ENCODE data around the gene MEGF11. TPM values are rescaled to one million over a fixed set of nuclear protein-coding genes. Genes with fewer than 3 reads are reported as not detected.

Gene MEGF11
- polyA plus RNA-seq, 1 of the 3 experiments (the other 2 are of a cell fraction), result not detected

GRCh38 chr15:66293419-66294156, 40.0 kb upstream of the MEGF11 start, which contains the start of gene DIS3L (continued):
- TF ChIP-seq RAD21 (IDR thresholded peaks at IDR 0.05; ENCODE audit: low read length) (no peak), RXRA (IDR thresholded peaks at IDR 0.05; ENCODE audit: borderline replicate concordance, low read depth) (no peak), GATA2 (CRISPR knock-in tag; IDR thresholded peaks at IDR 0.05) (no peak), TAF1 (IDR thresholded peaks at IDR 0.05; ENCODE audit: borderline replicate concordance, low read depth, low read length) (0 out of 2 replicates have a peak, but pooled peaks have one; percentile 53), GABPA (IDR thresholded peaks at IDR 0.05; ENCODE audit: low read depth) (no peak), SMC3 (IDR thresholded peaks at IDR 0.05; ENCODE audit: low read depth, low read length) (no peak), POLR2AphosphoS5 (IDR thresholded peaks at IDR 0.05; ENCODE audit: low read depth, low read length) (peak; percentile 34; the same call in 1 of the 2 replicates), YY1 (IDR thresholded peaks at IDR 0.05; ENCODE audit: low read depth) (peak; percentile 54; the same call in 1 of the 2 replicates), TEAD4 (IDR thresholded peaks at IDR 0.05; ENCODE audit: borderline replicate concordance, insufficient read depth) (no peak), FOXM1 (IDR thresholded peaks at IDR 0.05; ENCODE audit: low read depth) (no peak)

- H3K27me3 ChIP-seq (ENCODE audit: insufficient read depth), result no peaks in the 10 kb centered on the region
- H4K20me1 ChIP-seq (ENCODE audit: insufficient read depth), result no peaks in the 10 kb centered on the region
- no peak for TF ChIP-seq NFIC (IDR thresholded peaks at IDR 0.05; ENCODE audit: borderline replicate concordance)
- no peak for TF ChIP-seq CHD2 (IDR thresholded peaks at IDR 0.05; ENCODE audit: low read length, partially characterized antibody)
- no peak for TF ChIP-seq IRF3 (IDR thresholded peaks at IDR 0.05; ENCODE audit: low read depth, low read length)
- no peak for TF ChIP-seq RCOR1 (IDR thresholded peaks at IDR 0.05; ENCODE audit: low read length)
- no peak for TF ChIP-seq TEAD4 (IDR thresholded peaks at IDR 0.05; ENCODE audit: borderline replicate concordance, insufficient read depth)
- no peak for TF ChIP-seq FOXM1 (IDR thresholded peaks at IDR 0.05; ENCODE audit: low read depth)
- no peak for TF ChIP-seq SMC3 (IDR thresholded peaks at IDR 0.05; ENCODE audit: low read depth, low read length)
- no peak for TF ChIP-seq PBX3 (IDR thresholded peaks at IDR 0.05)
- TF ChIP-seq TAF1 (IDR thresholded peaks at IDR 0.05; ENCODE audit: borderline replicate concordance, low read depth, low read length), result no peak
- TF ChIP-seq USF1 (IDR thresholded peaks at IDR 0.05; ENCODE audit: borderline replicate concordance, low read depth), result no peak
- TF ChIP-seq FOSL2 (IDR thresholded peaks at IDR 0.05; ENCODE audit: borderline replicate concordance, low read depth), result no peak
- no peak for TF ChIP-seq GABPA (IDR thresholded peaks at IDR 0.05; ENCODE audit: low read depth)
- TF ChIP-seq FOXJ3 (CRISPR knock-in tag; IDR thresholded peaks at IDR 0.05), result no peak
- TF ChIP-seq EP300 (IDR thresholded peaks at IDR 0.05; ENCODE audit: borderline replicate concordance in 1 of 2, low read depth in 1 of 2, low read length in 1 of 2), result no peak
- H3K4me2 ChIP-seq, result peak overlapping the region; percentile 95
- H3K4me1 ChIP-seq (ENCODE audit: control insufficient read depth in 1 of 2, insufficient read depth in 2 of 2, low read depth in 1 of 2, low read length in 1 of 2), result peaks cover 24 to 26% of the 10 kb centered on the region in 2 experiments; a peak in 3 of 4 replicates
- no peaks in the 10 kb centered on the region for H3K9me3 ChIP-seq
- no peaks in the 10 kb centered on the region for H3K9me2 ChIP-seq
- H3K4me3 ChIP-seq (ENCODE audit: low read depth in 2 of 2, low read length in 1 of 2), result peak overlapping the region; percentile 66 to 80
- H3F3A ChIP-seq (replicated peaks; ENCODE audit: insufficient read depth), result peaks cover 26% of the 10 kb centered on the region
- H3K36me3 ChIP-seq (replicated peaks in 1 of 2; ENCODE audit: control insufficient read depth in 1 of 2, insufficient read depth in 2 of 2, low read length in 1 of 2), result peaks cover 0 to 6% of the 10 kb centered on the region in 2 experiments
- ChIA-PET POLR2A (interaction anchor here (0.7 kb wide), 1 partner anchor 10 kb away, joined by 3 read pairs; no protein-coding TSS in a partner anchor), CTCF (interaction anchor here (1.0 to 3.0 kb wide), 5 partner anchors 205 to 376 kb away, joined by 3 to 12 read pairs (median 4); partner anchors contain the start of gene SNAPC5)
- peak overlapping the region; percentile 82 for H3K9ac ChIP-seq
- DNase-seq, result no peak
- peak overlapping the region; percentile 99 for H2AFZ ChIP-seq (ENCODE audit: low read depth)
- H3K27ac ChIP-seq (ENCODE audit: low read depth in 2 of 2, low read length in 1 of 2), result peak overlapping the region; percentile 75 to 88
- WGBS (ENCODE audit: low lambda C conversion rate), result 49% methylated on average over 19 of the region's 22 CpGs
- peaks cover 21% of the 10 kb centered on the region for H3K79me2 ChIP-seq (ENCODE audit: insufficient read depth)
Measured at GRCh38 chr15:66292571-66293418, 39.2 kb upstream of the MEGF11 start.
